GM21825 (cell line): ENCODE measurements around the gene TMEM245.
"Not testable (repeated sequence)": the region's sequence is repeated elsewhere in the genome, so short reads cannot be mapped to it uniquely, and the experiment has no call there.

Experiments used
- ATAC-seq: cut with Tn5 transposase; IDR thresholded peaks from one replicate; pipeline ENCODE4 v1.9.1; 2021; ENCODE audit warnings: mild to moderate bottlenecking, moderate library complexity; ENCODE audit not compliant: unreplicated experiment

Gene TMEM245

GRCh38 chr9:109003116-109003515, 116.6 kb downstream of the TMEM245 start:
- ATAC-seq: no peak

DNA sequence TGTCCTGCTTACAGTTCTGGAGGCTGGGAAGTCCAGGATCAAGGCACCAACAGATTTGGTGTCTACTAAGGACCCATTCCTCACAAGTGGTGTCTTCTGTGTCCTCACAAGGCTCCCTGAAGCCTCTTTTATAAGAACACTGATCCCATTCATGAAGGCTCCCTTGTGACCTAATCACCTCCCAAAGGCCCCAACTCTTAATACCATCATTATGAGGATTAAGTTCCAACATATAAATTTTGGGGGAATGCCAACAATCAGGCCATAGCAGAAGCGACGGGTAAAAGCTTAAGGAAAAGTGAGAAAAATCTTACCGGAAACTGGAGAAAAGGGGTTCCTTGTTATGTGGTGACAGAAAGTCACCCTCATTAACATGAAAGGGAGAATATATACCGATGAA, 117.6 kb downstream of the TMEM245 start:
- ATAC-seq: no peak

- no peak for ATAC-seq
Observed at GRCh38 chr9:109001275-109001676, 118.5 kb downstream of the TMEM245 start.

GRCh38 chr9:108997112-108997511, 122.6 kb downstream of the TMEM245 start:
- ATAC-seq: no peak

- no peak for ATAC-seq
Observed at GRCh38 chr9:108996643-108997042, 123.1 kb downstream of the TMEM245 start.

DNA sequence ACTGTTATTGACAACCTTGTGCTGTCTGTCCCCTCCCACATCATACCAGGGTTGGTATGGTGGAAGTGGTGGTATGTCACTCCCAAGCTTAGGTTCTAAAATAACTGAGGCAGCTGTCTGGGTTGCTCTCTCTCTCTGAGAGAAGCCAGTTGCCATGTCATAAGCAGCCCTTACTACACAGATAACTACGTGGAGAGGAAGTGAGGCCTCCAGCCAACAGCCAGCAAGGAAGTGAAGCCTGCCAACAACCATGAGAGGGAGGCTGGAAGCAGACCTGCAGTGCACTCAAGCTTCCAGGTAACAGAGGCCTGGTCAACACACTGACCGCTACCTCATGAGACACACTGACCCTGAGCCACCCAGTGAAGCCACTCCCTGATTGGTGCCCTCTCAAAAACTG, 125.1 kb downstream of the TMEM245 start:
- peak; percentile 78 for ATAC-seq

GRCh38 chr9:108991479-108991878, 128.3 kb downstream of the TMEM245 start:
- ATAC-seq: no peak

DNA sequence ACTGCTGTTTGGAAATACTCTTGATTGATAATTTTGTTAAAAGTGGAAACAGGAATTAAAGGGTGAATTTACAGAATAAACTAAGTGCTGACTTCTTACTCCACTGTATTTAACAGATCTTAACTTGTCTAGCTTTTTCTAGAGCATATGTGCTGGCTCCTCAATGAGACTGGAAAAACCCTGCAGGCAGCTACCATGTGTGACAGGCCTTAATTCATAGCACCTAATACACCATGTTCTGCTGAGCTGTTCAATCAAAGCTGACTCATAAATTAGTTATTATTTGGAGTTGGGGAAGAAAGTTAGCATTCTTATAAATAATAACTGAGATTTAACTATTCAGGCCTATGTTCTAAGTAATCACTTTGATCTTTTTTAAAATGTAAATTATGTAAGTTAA, 135.9 kb downstream of the TMEM245 start:
- no peak for ATAC-seq

DNA sequence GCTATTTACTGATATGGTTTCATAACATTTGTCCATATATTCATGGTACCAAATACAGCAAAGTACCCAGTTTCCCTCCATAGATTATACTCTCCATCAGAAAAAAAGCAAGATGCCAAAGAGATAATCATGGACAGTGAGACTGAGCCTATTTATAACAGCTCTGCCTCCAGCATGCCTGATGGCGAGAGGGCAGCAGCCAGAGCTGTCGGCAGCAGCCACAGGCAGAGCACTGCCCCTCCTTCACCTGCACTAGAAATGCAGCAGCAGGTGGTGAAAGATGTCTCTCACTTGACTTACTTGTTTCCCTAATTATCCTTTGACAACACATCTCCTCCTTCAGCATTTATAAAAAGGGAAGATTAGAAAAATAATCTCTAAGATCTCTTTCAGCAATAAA, 138.9 kb downstream of the TMEM245 start:
- no peak for ATAC-seq

DNA sequence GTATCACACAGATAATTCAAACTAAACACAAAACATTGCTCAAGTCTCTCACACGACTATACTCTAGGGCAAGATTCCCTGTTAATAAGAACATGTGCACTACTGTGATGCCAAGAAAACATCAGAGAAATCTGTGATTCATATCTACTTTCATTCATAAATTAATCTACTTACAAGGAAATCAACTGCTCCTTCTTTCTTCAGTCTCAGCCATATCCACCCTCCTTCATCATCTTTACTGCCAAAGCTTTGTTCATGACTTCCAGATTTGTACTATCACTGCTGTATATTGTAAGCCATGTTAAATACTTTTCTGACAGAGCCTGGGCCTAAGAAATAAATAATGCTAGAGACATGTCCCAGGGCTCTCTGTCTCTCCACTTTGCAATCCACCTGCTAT, 141.5 kb downstream of the TMEM245 start:
- no peak for ATAC-seq

GRCh38 chr9:108973895-108974294, 145.9 kb downstream of the TMEM245 start:
- no peak for ATAC-seq

DNA sequence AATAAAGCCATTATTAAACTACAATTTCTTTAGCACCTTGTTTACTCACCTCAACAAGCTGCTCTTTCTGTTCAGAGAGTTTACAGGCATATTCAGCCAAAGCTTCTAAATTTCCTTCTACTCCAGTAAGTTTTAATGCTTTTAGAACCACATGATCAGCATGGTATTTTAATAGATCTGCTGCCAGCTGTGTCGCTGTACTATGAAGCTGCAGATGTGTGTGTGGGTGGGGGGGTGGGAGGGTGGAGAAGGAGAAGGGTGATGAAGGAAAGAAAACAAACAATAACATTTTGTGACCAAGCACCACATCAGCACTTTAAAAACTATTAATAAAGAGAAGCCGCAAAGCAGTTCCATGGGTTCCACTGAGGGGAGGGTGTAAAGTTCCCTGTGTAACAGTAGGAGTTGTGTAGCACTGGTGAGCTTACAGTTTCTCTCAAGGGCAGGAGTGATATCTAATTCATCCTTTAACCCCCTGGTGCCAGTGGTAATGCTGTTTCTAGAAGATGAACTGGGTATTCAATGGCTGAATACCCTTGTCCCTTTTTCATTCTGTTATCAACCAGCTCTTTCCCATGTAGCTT, 147.0 kb downstream of the TMEM245 start:
- no peak for ATAC-seq

- no peak for ATAC-seq
Observed at GRCh38 chr9:108972186-108972585, 147.6 kb downstream of the TMEM245 start.

DNA sequence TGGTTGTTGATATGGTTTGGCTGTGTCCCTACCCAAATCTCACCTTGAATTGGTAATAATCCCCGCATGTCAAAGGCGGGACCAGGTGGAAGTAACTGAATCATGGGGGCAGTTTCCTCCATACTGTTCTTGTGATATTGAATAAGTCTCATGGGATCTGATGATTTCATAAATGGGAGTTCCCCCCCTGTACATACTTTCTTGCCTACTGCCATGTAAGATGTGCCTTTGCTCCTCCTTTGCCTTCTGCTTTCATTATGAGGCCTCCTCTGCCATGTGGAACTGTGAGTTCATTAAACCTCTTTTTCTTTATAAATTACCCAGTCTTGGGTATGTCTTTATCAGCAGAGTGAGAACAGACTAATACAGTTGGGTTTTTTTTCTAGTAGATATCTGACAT, 148.4 kb downstream of the TMEM245 start:
- ATAC-seq: not testable (repeated sequence)

DNA sequence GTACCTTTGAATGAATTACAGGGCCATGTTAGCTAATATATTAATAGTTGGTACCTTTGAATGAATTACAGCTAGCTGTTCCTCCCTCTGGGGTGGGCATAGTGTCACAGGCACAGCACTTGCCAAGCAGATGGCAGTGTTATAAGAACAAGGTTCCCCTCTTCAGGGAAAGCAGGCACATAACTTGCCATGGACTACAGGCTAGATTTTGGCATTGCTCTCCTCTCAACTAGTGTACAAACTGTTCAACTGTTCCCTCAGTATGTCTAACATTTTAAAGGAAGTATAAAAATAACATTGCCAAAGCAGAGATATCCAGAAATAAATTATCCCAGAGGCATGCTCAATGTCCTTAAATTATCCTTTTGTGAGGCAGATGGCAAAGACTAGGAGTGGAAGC, 151.8 kb downstream of the TMEM245 start:
- ATAC-seq: no peak
